ENCODE measurements around the gene ACACA.

ACACA gene

GRCh38 chr17:37392024-37392590 lies 14.5 kb downstream of the ACACA start:
- Histone ChIP-seq H3K9ac (ENCODE audit: low read depth, low read length) (no peak overlapping the region), H3K4me3 (ENCODE audit: low read length) (no peak overlapping the region), H3K27me3 (ENCODE audit: control insufficient read depth, insufficient read depth, low read length) (no peaks in the 10 kb centered on the region)

GRCh38 chr17:37391146-37391545 lies 15.5 kb downstream of the ACACA start:
- Histone ChIP-seq H3K4me1 (ENCODE audit: control insufficient read depth, insufficient read depth, low read length) (peaks cover 13% of the 10 kb centered on the region), H3K9me3 (replicated peaks; ENCODE audit: low read length) (no peaks in the 10 kb centered on the region)

More at GRCh38 chr17:37392024-37392590, 14.5 kb downstream of the ACACA start:
- Histone ChIP-seq H3K9me3 (replicated peaks; ENCODE audit: low read length) (no peaks in the 10 kb centered on the region), H3K36me3 (ENCODE audit: insufficient read depth, low read length) (no peaks in the 10 kb centered on the region), H3K4me2 (ENCODE audit: low read length) (peak overlapping the region; percentile 47), H3K4me1 (ENCODE audit: control insufficient read depth, insufficient read depth, low read length) (peaks cover 13% of the 10 kb centered on the region)

GRCh38 chr17:37389160-37389559 lies 17.5 kb downstream of the ACACA start:
- Histone ChIP-seq H3K9ac (ENCODE audit: low read depth, low read length) (no peak overlapping the region), H3K4me1 (ENCODE audit: control insufficient read depth, insufficient read depth, low read length) (peaks cover 13% of the 10 kb centered on the region), H3K36me3 (ENCODE audit: insufficient read depth, low read length) (no peaks in the 10 kb centered on the region), H3K4me3 (ENCODE audit: low read length) (no peak overlapping the region), H3K27me3 (ENCODE audit: control insufficient read depth, insufficient read depth, low read length) (no peaks in the 10 kb centered on the region), H3K9me3 (replicated peaks; ENCODE audit: low read length) (no peaks in the 10 kb centered on the region), H3K4me2 (ENCODE audit: low read length) (no peak overlapping the region)

More at GRCh38 chr17:37391146-37391545, 15.5 kb downstream of the ACACA start:
- Histone ChIP-seq H3K27me3 (ENCODE audit: control insufficient read depth, insufficient read depth, low read length) (no peaks in the 10 kb centered on the region), H3K9ac (ENCODE audit: low read depth, low read length) (no peak overlapping the region), H3K4me2 (ENCODE audit: low read length) (no peak overlapping the region), H3K4me3 (ENCODE audit: low read length) (no peak overlapping the region), H3K36me3 (ENCODE audit: insufficient read depth, low read length) (no peaks in the 10 kb centered on the region)

GRCh38 chr17:37388266-37388665 lies 18.4 kb downstream of the ACACA start:
- no peaks in the 10 kb centered on the region for H3K36me3 ChIP-seq (ENCODE audit: insufficient read depth, low read length)
- H3K9ac ChIP-seq (ENCODE audit: low read depth, low read length), result no peak overlapping the region
- H3K4me2 ChIP-seq (ENCODE audit: low read length), result no peak overlapping the region
- peaks cover 13% of the 10 kb centered on the region for H3K4me1 ChIP-seq (ENCODE audit: control insufficient read depth, insufficient read depth, low read length)
- H3K4me3 ChIP-seq (ENCODE audit: low read length), result no peak overlapping the region
- no peaks in the 10 kb centered on the region for H3K27me3 ChIP-seq (ENCODE audit: control insufficient read depth, insufficient read depth, low read length)
- H3K9me3 ChIP-seq (replicated peaks; ENCODE audit: low read length), result no peaks in the 10 kb centered on the region

- H3K27me3 ChIP-seq (ENCODE audit: control insufficient read depth, insufficient read depth, low read length), result no peaks in the 10 kb centered on the region
- no peaks in the 10 kb centered on the region for H3K9me3 ChIP-seq (replicated peaks; ENCODE audit: low read length)
- H3K4me3 ChIP-seq (ENCODE audit: low read length), result no peak overlapping the region
- no peak overlapping the region for H3K9ac ChIP-seq (ENCODE audit: low read depth, low read length)
- peaks cover 3% of the 10 kb centered on the region for H3K4me1 ChIP-seq (ENCODE audit: control insufficient read depth, insufficient read depth, low read length)
- no peak overlapping the region for H3K4me2 ChIP-seq (ENCODE audit: low read length)
- no peaks in the 10 kb centered on the region for H3K36me3 ChIP-seq (ENCODE audit: insufficient read depth, low read length)
These were observed 20.2 kb downstream of the ACACA start for GRCh38 chr17:37386462-37386861.

GRCh38 chr17:37385474-37385990 lies 21.1 kb downstream of the ACACA start:
- Histone ChIP-seq H3K36me3 (ENCODE audit: insufficient read depth, low read length) (no peaks in the 10 kb centered on the region), H3K4me2 (ENCODE audit: low read length) (no peak overlapping the region), H3K9ac (ENCODE audit: low read depth, low read length) (no peak overlapping the region), H3K4me1 (ENCODE audit: control insufficient read depth, insufficient read depth, low read length) (no peaks in the 10 kb centered on the region), H3K4me3 (ENCODE audit: low read length) (no peak overlapping the region), H3K9me3 (replicated peaks; ENCODE audit: low read length) (no peaks in the 10 kb centered on the region), H3K27me3 (ENCODE audit: control insufficient read depth, insufficient read depth, low read length) (no peaks in the 10 kb centered on the region)

GRCh38 chr17:37384560-37385149 lies 22.0 kb downstream of the ACACA start:
- Histone ChIP-seq H3K27me3 (ENCODE audit: control insufficient read depth, insufficient read depth, low read length) (no peaks in the 10 kb centered on the region), H3K4me3 (ENCODE audit: low read length) (no peak overlapping the region), H3K9ac (ENCODE audit: low read depth, low read length) (no peak overlapping the region), H3K36me3 (ENCODE audit: insufficient read depth, low read length) (no peaks in the 10 kb centered on the region), H3K4me2 (ENCODE audit: low read length) (no peak overlapping the region), H3K9me3 (replicated peaks; ENCODE audit: low read length) (no peaks in the 10 kb centered on the region), H3K4me1 (ENCODE audit: control insufficient read depth, insufficient read depth, low read length) (no peaks in the 10 kb centered on the region)

- no peak overlapping the region for H3K4me3 ChIP-seq (ENCODE audit: low read length)
- no peak overlapping the region for H3K4me2 ChIP-seq (ENCODE audit: low read length)
- H3K36me3 ChIP-seq (ENCODE audit: insufficient read depth, low read length), result no peaks in the 10 kb centered on the region
- H3K4me1 ChIP-seq (ENCODE audit: control insufficient read depth, insufficient read depth, low read length), result no peaks in the 10 kb centered on the region
- no peak overlapping the region for H3K9ac ChIP-seq (ENCODE audit: low read depth, low read length)
- no peaks in the 10 kb centered on the region for H3K9me3 ChIP-seq (replicated peaks; ENCODE audit: low read length)
- H3K27me3 ChIP-seq (ENCODE audit: control insufficient read depth, insufficient read depth, low read length), result no peaks in the 10 kb centered on the region
These were observed 24.6 kb downstream of the ACACA start for GRCh38 chr17:37382056-37382455.

- Histone ChIP-seq H3K4me1 (ENCODE audit: control insufficient read depth, insufficient read depth, low read length) (no peaks in the 10 kb centered on the region), H3K36me3 (ENCODE audit: insufficient read depth, low read length) (no peaks in the 10 kb centered on the region), H3K4me3 (ENCODE audit: low read length) (no peak within 1 kb of the TSS), H3K27me3 (ENCODE audit: control insufficient read depth, insufficient read depth, low read length) (no peaks in the 10 kb centered on the region), H3K9ac (ENCODE audit: low read depth, low read length) (no peak within 1 kb of the TSS), H3K4me2 (ENCODE audit: low read length) (no peak within 1 kb of the TSS), H3K9me3 (replicated peaks; ENCODE audit: low read length) (no peaks in the 10 kb centered on the region)
These were observed 30.9 kb downstream of the ACACA start, which contains the start of gene C17orf78 for GRCh38 chr17:37375706-37376105. Gene C17orf78 (plus strand): TSS chr17:37375985. CDS start chr17:37376093, 108 bp downstream.

GRCh38 chr17:37373530-37374159 lies 33.0 kb downstream of the ACACA start:
- H3K4me3 ChIP-seq (ENCODE audit: low read length), result no peak overlapping the region
- H3K27me3 ChIP-seq (ENCODE audit: control insufficient read depth, insufficient read depth, low read length), result no peaks in the 10 kb centered on the region
- no peaks in the 10 kb centered on the region for H3K9me3 ChIP-seq (replicated peaks; ENCODE audit: low read length)
- H3K4me1 ChIP-seq (ENCODE audit: control insufficient read depth, insufficient read depth, low read length), result peaks cover 2% of the 10 kb centered on the region
- no peaks in the 10 kb centered on the region for H3K36me3 ChIP-seq (ENCODE audit: insufficient read depth, low read length)
- H3K4me2 ChIP-seq (ENCODE audit: low read length), result no peak overlapping the region
- H3K9ac ChIP-seq (ENCODE audit: low read depth, low read length), result no peak overlapping the region

GRCh38 chr17:37368577-37368976 lies 38.1 kb downstream of the ACACA start:
- Histone ChIP-seq H3K36me3 (ENCODE audit: insufficient read depth, low read length) (no peaks in the 10 kb centered on the region), H3K4me3 (ENCODE audit: low read length) (no peak overlapping the region), H3K9ac (ENCODE audit: low read depth, low read length) (no peak overlapping the region), H3K27me3 (ENCODE audit: control insufficient read depth, insufficient read depth, low read length) (no peaks in the 10 kb centered on the region), H3K4me2 (ENCODE audit: low read length) (no peak overlapping the region), H3K9me3 (replicated peaks; ENCODE audit: low read length) (no peaks in the 10 kb centered on the region), H3K4me1 (ENCODE audit: control insufficient read depth, insufficient read depth, low read length) (peaks cover 4% of the 10 kb centered on the region)

All from skeletal muscle satellite cell (primary cell).